Thoracic aorta (tissue), 2 donors: ENCODE data around the gene TRIM40. TPM values are rescaled to one million over a fixed set of nuclear protein-coding genes. Genes with fewer than 3 reads are reported as not detected.

ENCODE experiments used
- ATAC-seq: fragments of 150-250 bp; one replicate; pipeline ENCODE4 v1.8.0; 2017; ENCODE audit warnings: low read depth; ENCODE audit not compliant: insufficient number of reproducible peaks, low FRiP score
- DNase-seq: peaks from one replicate; pipeline ENCODE4 v3.0.0-alpha.2; 2020; ENCODE audit warnings: low spot score
- H3K27ac ChIP-seq, 2 donors: fragments of 200-600 bp; sonication (generic); 1 replicate in 1 of 2; 2 replicates in 1 of 2; pipeline ENCODE4 v1.5.1; 2016; ENCODE audit warnings: mild to moderate bottlenecking in 2 of 2, moderate library complexity in 2 of 2
- H3K27me3 ChIP-seq: fragments of 200-600 bp; sonication (generic); replicated peaks from 2 replicates; pipeline ENCODE4 v1.6.0; 2016; ENCODE audit warnings: mild to moderate bottlenecking; ENCODE audit not compliant: insufficient read depth
- H3K36me3 ChIP-seq: fragments of 200-600 bp; sonication (generic); one replicate; pipeline ENCODE4 v1.5.1; 2016
- H3K4me1 ChIP-seq, 2 donors: fragments of 200-600 bp; sonication (generic); 1 replicate in 1 of 2; 2 replicates in 1 of 2; pipeline versions ENCODE4 v1.5.1 to v1.6.0; 2016; ENCODE audit warnings: low read depth in 2 of 2, mild to moderate bottlenecking in 1 of 2; ENCODE audit not compliant: control insufficient read depth in 1 of 2
- H3K4me3 ChIP-seq: fragments of 200-600 bp; sonication (generic); 2 replicates; pipeline ENCODE4 v1.5.1; 2016; ENCODE audit warnings: mild to moderate bottlenecking
- H3K9me3 ChIP-seq: fragments of 200-600 bp; sonication (generic); 2 replicates; pipeline ENCODE4 v1.5.1; 2016
- total RNA-seq, 2 donors: library from RNA; depleted of rRNA; stranded (reverse); fragments of >200 nt; gene quantifications; one replicate each; pipeline versions ENCODE4 v1.1.0 to v1.2.3, GENCODE V29; 2016
- TF ChIP-seq, protein P1 (sequence below): fragments of 200-600 bp; sonication (generic); IDR thresholded peaks from one replicate; pipeline ENCODE4 v1.5.1; 2019; ENCODE audit warnings: antibody characterized with exemption

Gene TRIM40
- total RNA-seq, 2 donors from 2014 or later, result not detected

- no peak overlapping the region for H3K27ac ChIP-seq
- TF ChIP-seq, protein P1, sequence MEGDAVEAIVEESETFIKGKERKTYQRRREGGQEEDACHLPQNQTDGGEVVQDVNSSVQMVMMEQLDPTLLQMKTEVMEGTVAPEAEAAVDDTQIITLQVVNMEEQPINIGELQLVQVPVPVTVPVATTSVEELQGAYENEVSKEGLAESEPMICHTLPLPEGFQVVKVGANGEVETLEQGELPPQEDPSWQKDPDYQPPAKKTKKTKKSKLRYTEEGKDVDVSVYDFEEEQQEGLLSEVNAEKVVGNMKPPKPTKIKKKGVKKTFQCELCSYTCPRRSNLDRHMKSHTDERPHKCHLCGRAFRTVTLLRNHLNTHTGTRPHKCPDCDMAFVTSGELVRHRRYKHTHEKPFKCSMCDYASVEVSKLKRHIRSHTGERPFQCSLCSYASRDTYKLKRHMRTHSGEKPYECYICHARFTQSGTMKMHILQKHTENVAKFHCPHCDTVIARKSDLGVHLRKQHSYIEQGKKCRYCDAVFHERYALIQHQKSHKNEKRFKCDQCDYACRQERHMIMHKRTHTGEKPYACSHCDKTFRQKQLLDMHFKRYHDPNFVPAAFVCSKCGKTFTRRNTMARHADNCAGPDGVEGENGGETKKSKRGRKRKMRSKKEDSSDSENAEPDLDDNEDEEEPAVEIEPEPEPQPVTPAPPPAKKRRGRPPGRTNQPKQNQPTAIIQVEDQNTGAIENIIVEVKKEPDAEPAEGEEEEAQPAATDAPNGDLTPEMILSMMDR, result no peak
- H3K4me3 ChIP-seq, result no peak overlapping the region
- no peaks in the 10 kb centered on the region for H3K27me3 ChIP-seq
- H3K4me1 ChIP-seq, result no peaks in the 10 kb centered on the region
- no peak for ATAC-seq
- no peak for DNase-seq
- no peaks in the 10 kb centered on the region for H3K9me3 ChIP-seq
- no peaks in the 10 kb centered on the region for H3K36me3 ChIP-seq
Measured at GRCh38 chr6:30157581-30157980, 21.6 kb downstream of the TRIM40 start.

DNA sequence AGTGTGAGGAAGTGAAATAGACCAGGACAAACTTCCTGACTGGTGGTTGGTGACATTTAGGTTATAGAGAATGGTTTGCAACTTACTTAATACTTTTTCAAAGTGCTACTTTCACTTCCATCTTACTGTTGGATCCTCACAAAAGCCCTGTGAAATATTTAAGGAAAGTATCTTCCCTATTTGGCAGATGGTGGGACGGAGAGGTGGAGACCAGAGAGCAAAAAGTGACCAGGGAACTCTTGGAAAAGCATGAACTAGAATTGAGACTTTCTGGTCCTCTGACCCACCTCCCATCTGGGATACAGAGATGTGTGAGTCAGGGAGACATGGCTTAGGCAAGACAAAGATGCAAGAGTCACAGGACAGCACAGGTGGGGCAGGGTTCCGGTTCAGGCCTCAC, 22.1 kb downstream of the TRIM40 start:
- H3K4me1 ChIP-seq, result no peaks in the 10 kb centered on the region
- DNase-seq, result no peak
- H3K4me3 ChIP-seq, result no peak overlapping the region
- ATAC-seq, result no peak
- H3K9me3 ChIP-seq, result no peaks in the 10 kb centered on the region
- no peaks in the 10 kb centered on the region for H3K27me3 ChIP-seq
- H3K36me3 ChIP-seq, result no peaks in the 10 kb centered on the region
- TF ChIP-seq, protein P1, result no peak
- no peak overlapping the region for H3K27ac ChIP-seq

DNA sequence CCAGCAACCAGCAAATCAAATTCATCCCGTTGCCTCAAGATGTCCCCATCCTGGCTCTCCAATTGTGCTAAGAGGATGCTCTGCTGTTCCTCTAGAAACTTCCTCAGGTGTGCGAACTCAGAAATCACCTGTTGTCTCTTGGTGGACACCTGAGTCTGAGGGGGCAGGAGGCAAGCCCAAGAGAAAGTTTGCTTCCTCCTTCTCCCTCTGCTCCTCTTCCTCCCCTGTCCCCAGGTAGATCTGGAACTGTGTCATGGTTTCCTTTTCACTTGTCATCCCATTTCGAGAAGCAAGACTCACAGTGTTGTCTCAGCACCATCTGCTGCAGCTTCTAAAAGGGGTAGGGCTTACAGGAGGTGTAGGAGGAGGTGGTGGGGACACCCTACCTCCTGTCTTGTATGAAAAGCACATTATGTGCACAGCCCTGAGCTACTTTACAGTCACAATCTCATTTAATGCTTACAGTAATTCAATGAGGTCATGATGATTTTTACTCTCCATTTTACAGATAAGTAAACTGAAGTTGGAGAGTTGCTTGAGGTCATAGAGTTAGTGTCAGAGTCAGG, 22.6 kb downstream of the TRIM40 start:
- DNase-seq (no peak), ATAC-seq (no peak)
- no peaks in the 10 kb centered on the region for H3K4me1 ChIP-seq
- no peaks in the 10 kb centered on the region for H3K36me3 ChIP-seq
- TF ChIP-seq, protein P1, result no peak
- no peak overlapping the region for H3K4me3 ChIP-seq
- H3K9me3 ChIP-seq, result no peaks in the 10 kb centered on the region
- H3K27ac ChIP-seq, result no peak overlapping the region
- H3K27me3 ChIP-seq, result no peaks in the 10 kb centered on the region

DNA sequence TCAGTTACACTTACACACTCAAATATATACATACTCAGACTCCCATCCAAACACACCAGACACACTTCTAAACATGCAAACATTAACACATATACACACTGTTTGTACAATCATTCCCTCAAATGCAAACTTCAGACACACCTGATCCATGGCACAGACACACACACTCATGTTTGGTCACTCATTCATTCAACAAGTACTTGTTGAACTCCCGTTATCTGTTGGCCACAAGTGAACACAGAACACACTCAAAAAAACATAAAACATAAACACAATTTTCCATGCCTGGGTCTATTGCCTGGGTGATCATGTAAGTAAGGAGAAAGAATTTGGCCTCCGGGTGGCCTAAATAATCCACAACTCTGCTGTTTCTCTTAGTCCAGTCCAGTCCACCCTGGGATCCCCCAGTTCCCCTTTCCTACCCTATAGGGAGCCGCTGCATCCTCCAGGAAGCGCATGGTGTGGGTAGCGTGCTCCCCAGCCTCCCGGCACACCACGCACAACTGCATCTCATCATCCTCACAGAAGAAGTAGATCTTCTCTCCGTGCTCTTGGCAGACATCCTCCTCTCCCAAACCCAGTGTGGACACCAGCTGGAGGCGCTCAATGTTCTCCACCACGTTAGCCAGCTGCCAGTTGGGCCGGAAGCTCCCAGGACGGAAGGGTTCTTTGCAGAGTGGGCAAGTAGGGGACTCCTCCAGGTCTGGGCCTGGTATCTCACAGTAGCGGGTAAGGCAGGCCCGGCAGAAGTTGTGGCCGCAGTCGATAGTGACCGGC, 24.3 kb downstream of the TRIM40 start:
- Histone ChIP-seq H3K27ac (no peak overlapping the region), H3K4me3 (no peak overlapping the region), H3K9me3 (no peaks in the 10 kb centered on the region), H3K4me1 (no peaks in the 10 kb centered on the region), H3K36me3 (no peaks in the 10 kb centered on the region), H3K27me3 (no peaks in the 10 kb centered on the region)
- TF ChIP-seq, protein P1, result no peak
- DNase-seq (no peak), ATAC-seq (no peak)

DNA sequence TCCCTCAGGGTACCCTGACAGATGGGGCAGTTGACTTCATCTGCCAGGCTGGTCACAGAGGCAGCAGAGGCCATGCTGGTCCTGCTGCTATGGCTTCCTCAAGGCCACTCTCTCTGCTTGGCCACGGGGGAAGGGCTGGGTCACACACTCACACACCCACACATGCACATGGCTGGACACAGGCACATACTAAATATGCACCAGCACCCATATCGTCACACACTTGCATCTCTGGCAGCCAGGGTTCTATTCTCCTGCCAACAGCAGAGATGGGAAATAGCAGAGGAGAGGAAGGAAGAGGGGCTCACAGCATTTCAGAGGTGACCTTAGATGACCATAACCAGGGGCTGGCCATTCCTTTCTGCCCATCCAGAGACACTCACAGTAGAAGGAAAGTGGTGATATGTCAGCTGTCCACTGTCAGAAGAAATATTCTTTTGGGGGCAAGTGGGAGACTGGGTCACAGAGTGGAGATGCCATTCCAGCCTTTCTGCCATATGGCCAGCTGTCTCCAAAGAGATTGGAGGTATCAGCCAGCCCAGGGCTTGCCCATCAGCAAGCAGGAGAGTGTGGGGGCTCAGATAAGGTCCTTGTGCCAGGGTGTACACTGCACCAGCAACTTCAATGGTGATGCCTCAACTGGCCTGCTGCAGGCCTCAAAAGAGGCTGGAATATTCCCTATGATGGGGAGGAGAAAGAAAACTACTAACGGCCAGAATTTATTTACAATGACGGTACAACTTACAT, 25.0 kb downstream of the TRIM40 start, which contains the start of gene TRIM10:
TSS of gene TRIM10 (minus strand) at position 427 of the 747 bp plus-strand sequence. CDS start at position 74, 353 bp downstream.
- ATAC-seq (no peak), DNase-seq (no peak)
- Histone ChIP-seq H3K4me1 (no peaks in the 10 kb centered on the region), H3K27me3 (no peaks in the 10 kb centered on the region), H3K27ac (no peak within 1 kb of the TSS), H3K4me3 (no peak within 1 kb of the TSS), H3K9me3 (no peaks in the 10 kb centered on the region), H3K36me3 (no peaks in the 10 kb centered on the region)
- TF ChIP-seq, protein P1, result no peak
